Nephron progenitor cell (in vitro differentiated cells): Measurements from ENCODE around the gene RTBDN.
"Not testable (repeated sequence)": the region's sequence is repeated elsewhere in the genome, so short reads cannot be mapped to it uniquely, and the experiment has no call there.

ENCODE experiments used
- DNase-seq: peaks from one replicate; pipeline ENCODE4 v3.0.0; 2021
- H3K27ac Mint-ChIP-seq: 2 replicates; pipeline ENCODE4 v1.8.0; 2021; ENCODE audit warnings: mild to moderate bottlenecking, moderate library complexity, mixed read lengths
- H3K27me3 Mint-ChIP-seq: 2 replicates; pipeline ENCODE4 v1.8.0; 2021; ENCODE audit warnings: mild to moderate bottlenecking, low read depth, mixed read lengths; ENCODE audit not compliant: poor library complexity
- H3K36me3 Mint-ChIP-seq: 2 replicates; pipeline ENCODE4 v1.8.0; 2021; ENCODE audit warnings: low read depth, mixed read lengths
- H3K4me1 Mint-ChIP-seq: 2 replicates; pipeline ENCODE4 v1.8.0; 2021; ENCODE audit warnings: mixed read lengths
- H3K4me3 Mint-ChIP-seq: 2 replicates; pipeline ENCODE4 v1.8.0; 2021; ENCODE audit warnings: mild to moderate bottlenecking, moderate library complexity, mixed read lengths
- H3K9me3 Mint-ChIP-seq: 2 replicates; pipeline ENCODE4 v1.8.0; 2021; ENCODE audit warnings: mild to moderate bottlenecking, moderate library complexity, mixed read lengths
- TF ChIP-seq, protein P1 (sequence below): fragments of 200-600 bp; sonication (generic); IDR thresholded peaks from 2 replicates; pipeline ENCODE4 v1.5.0; 2021; ENCODE audit warnings: antibody characterized with exemption

Gene RTBDN

GRCh38 chr19:12800923-12801465 is 33.4 kb downstream of the RTBDN start:
- Mint-ChIP-seq H3K36me3 (peaks cover 31% of the 10 kb centered on the region), H3K9me3 (no peaks in the 10 kb centered on the region), H3K27ac (peak overlapping the region; percentile 39), H3K4me3 (peak overlapping the region; percentile 90), H3K27me3 (no peaks in the 10 kb centered on the region), H3K4me1 (peaks cover 30% of the 10 kb centered on the region)
- peak; percentile 66 for DNase-seq
- TF ChIP-seq, protein P1, sequence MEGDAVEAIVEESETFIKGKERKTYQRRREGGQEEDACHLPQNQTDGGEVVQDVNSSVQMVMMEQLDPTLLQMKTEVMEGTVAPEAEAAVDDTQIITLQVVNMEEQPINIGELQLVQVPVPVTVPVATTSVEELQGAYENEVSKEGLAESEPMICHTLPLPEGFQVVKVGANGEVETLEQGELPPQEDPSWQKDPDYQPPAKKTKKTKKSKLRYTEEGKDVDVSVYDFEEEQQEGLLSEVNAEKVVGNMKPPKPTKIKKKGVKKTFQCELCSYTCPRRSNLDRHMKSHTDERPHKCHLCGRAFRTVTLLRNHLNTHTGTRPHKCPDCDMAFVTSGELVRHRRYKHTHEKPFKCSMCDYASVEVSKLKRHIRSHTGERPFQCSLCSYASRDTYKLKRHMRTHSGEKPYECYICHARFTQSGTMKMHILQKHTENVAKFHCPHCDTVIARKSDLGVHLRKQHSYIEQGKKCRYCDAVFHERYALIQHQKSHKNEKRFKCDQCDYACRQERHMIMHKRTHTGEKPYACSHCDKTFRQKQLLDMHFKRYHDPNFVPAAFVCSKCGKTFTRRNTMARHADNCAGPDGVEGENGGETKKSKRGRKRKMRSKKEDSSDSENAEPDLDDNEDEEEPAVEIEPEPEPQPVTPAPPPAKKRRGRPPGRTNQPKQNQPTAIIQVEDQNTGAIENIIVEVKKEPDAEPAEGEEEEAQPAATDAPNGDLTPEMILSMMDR: no peak

DNA sequence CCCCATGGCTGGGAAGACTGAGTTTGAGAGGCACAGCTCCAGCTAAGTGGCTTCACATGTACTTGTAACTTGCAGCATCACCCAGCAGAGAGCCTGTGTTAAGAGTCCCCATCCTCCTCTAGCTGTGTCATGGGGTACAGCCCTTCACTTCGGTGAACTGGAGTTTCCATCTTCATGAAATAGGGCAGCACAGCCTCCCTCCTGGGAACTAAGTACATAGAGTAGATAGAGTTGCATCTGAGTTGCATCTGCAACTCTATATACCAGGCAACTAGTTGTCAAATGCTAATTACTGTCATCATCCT is 34.0 kb downstream of the RTBDN start:
- H3K4me1 Mint-ChIP-seq: peaks cover 32% of the 10 kb centered on the region
- no peaks in the 10 kb centered on the region for H3K27me3 Mint-ChIP-seq
- H3K36me3 Mint-ChIP-seq: peaks cover 31% of the 10 kb centered on the region
- H3K9me3 Mint-ChIP-seq: no peaks in the 10 kb centered on the region
- H3K4me3 Mint-ChIP-seq: peak overlapping the region; percentile 90
- H3K27ac Mint-ChIP-seq: no peak overlapping the region
- no peak for DNase-seq
- TF ChIP-seq, protein P1: no peak

DNA sequence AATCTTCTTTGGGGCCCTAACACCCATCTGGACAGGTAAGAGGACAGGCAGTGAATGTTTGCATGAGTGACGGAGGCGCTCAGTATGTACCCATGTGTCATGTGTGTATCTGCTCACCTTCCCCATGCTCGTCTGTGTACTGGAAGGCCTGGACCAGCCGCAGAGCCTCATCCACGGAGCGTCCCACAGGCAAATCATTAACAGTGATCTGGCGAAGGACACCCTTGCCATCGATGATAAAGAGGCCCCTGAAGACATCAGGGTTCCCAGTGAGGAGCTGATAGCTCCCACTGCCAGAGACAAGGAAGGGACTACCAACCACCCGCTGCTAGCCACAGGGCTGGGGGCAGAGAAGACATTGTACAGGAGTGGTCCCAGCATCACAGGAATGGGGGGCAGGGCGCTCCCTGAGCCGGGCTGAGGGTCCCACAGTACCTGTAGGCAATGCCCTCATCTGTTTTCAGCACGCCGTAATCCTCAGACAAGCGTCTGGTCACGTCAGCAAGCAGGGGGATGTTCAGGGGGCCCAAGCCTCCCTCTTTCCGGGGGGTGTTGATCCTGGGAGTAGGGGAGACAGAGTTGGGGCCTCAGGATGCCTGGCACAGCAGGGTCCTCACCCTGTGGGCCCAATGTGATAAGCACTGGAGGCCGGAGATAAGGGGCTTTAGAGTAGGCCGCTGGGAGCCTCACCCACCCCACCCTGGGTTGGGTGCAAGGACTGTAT is 34.5 kb downstream of the RTBDN start:
- TF ChIP-seq, protein P1: no peak
- Mint-ChIP-seq H3K4me3 (peak overlapping the region; percentile 90), H3K27me3 (no peaks in the 10 kb centered on the region), H3K27ac (no peak overlapping the region), H3K36me3 (peaks cover 31% of the 10 kb centered on the region), H3K4me1 (peaks cover 32% of the 10 kb centered on the region), H3K9me3 (no peaks in the 10 kb centered on the region)
- DNase-seq: no peak

- H3K27ac Mint-ChIP-seq: peak overlapping the region; percentile 72
- not testable (repeated sequence) for H3K4me3 Mint-ChIP-seq, H3K27me3 Mint-ChIP-seq, DNase-seq, H3K9me3 Mint-ChIP-seq
- peaks cover 31% of the 10 kb centered on the region for H3K36me3 Mint-ChIP-seq
- peaks cover 46% of the 10 kb centered on the region for H3K4me1 Mint-ChIP-seq
Observed at GRCh38 chr19:12797607-12798006, 36.8 kb downstream of the RTBDN start.

DNA sequence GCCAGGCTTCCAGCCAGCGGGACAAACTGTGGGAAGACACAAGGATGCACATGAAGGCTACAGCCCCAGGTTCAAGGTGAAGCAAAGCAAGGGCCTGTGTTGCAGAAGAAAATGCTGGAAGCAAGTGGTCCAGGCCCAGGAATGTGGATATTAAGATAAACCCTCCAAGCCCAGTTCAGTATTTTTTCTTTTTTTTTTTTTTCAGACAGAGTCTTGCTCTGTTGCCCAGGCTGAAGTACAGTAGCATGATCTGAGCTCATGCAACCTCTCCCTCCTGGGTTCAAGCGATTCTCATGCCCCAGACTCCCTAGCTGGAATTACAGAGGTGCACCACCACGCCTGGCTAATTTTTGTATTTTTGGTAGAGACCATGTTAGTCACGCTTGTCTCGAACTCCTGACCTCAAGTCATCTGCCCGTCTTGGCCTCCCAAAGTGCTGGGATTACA is 37.2 kb downstream of the RTBDN start:
- Mint-ChIP-seq H3K27me3 (no peaks in the 10 kb centered on the region), H3K4me1 (peaks cover 42% of the 10 kb centered on the region), H3K36me3 (peaks cover 31% of the 10 kb centered on the region), H3K4me3 (no peak overlapping the region), H3K27ac (no peak overlapping the region), H3K9me3 (no peaks in the 10 kb centered on the region)
- DNase-seq: no peak
- TF ChIP-seq, protein P1: no peak

DNA sequence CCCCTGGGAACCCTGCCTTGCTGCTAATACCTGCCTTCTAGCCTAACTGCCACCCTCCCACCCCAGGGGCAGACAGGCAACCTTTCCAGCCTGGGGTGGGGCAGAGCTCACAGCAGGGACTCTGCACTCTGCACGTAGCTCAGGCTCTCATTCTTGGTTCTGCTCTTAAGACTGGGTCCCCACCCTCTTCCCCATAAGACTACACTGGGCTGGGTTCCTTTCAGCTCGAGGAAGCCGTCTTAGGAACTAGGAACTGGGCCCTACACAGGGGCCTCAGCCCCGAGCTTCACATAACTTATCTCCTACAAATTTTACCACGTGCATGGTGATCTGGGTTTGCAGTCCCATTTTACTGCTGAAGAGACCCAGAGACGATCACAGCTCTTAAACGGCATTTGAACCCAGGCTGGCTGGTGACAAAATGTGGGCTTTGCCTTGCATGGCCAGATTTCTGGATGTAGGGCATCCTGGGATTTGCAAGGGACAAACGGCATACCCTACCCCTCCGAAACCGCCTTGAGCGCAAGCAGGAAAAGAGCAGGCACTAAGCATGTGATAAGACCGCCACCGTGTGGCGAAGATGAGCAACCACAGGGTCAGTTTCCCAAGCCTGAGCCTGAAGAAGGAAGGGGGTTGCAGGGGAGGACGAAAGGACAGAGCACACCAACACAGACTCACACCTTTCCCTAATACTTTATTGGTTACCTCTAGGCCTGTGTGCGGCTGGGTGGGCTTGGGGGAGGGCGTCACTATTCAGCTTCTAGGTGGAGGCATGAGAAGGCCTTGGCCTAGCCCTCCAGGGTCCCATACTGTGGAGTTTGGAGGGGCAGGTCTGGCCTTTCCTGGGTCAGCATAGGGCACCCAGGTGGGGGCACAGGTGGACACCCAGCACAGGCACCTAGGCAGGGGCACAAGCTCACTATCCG is 38.0 kb downstream of the RTBDN start:
- peaks cover 40% of the 10 kb centered on the region for H3K4me1 Mint-ChIP-seq
- H3K4me3 Mint-ChIP-seq: no peak overlapping the region
- H3K36me3 Mint-ChIP-seq: peaks cover 31% of the 10 kb centered on the region
- no peaks in the 10 kb centered on the region for H3K9me3 Mint-ChIP-seq
- no peak overlapping the region for H3K27ac Mint-ChIP-seq
- TF ChIP-seq, protein P1: peak; percentile 94
- peak; percentile 82 for DNase-seq
- no peaks in the 10 kb centered on the region for H3K27me3 Mint-ChIP-seq
